Hepatocyte (in vitro differentiated cells): Measurements from ENCODE around the gene MEF2D.

Source experiments
- EZH2phosphoT487 ChIP-seq: fragments of 200-600 bp; sonication (generic); IDR thresholded peaks from one replicate; pipeline ENCODE4 v1.6.1; 2018; ENCODE audit warnings: antibody characterized with exemption, mild to moderate bottlenecking, low read depth, moderate library complexity; ENCODE audit not compliant: unreplicated experiment, severe bottlenecking
- TF ChIP-seq, protein P1 (sequence below): fragments of 200-600 bp; sonication (generic); IDR thresholded peaks from 2 replicates; pipeline ENCODE4 v1.5.1; 2016; ENCODE audit warnings: antibody characterized with exemption, mild to moderate bottlenecking; ENCODE audit not compliant: poor library complexity

DNA sequence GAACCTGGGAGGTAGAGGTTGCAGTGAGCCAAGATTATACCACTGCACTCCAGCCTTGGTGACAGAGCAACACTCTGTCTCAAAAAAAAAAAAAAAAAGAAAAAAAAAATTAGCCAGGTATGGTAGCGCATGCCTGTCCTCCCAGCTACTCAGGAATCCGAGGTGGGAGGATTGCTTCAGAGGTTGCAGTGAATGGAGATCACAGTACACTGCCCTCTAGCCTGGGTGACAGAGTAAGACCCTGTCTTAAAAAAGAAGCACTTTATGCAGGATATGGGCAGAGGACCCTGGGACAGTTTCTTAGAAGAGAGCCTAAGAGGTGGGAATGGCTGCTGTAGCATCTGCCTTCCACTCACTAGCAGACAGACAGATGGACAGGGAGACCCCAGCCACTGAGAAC is 48.8 kb upstream of the MEF2D start:
- TF ChIP-seq, protein P1, sequence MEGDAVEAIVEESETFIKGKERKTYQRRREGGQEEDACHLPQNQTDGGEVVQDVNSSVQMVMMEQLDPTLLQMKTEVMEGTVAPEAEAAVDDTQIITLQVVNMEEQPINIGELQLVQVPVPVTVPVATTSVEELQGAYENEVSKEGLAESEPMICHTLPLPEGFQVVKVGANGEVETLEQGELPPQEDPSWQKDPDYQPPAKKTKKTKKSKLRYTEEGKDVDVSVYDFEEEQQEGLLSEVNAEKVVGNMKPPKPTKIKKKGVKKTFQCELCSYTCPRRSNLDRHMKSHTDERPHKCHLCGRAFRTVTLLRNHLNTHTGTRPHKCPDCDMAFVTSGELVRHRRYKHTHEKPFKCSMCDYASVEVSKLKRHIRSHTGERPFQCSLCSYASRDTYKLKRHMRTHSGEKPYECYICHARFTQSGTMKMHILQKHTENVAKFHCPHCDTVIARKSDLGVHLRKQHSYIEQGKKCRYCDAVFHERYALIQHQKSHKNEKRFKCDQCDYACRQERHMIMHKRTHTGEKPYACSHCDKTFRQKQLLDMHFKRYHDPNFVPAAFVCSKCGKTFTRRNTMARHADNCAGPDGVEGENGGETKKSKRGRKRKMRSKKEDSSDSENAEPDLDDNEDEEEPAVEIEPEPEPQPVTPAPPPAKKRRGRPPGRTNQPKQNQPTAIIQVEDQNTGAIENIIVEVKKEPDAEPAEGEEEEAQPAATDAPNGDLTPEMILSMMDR, result no peak
- TF ChIP-seq EZH2phosphoT487, result no peak
